HG02642 (cell line): ENCODE results near the gene TMEM229B.

Source experiments
- ATAC-seq: cut with Tn5 transposase; IDR thresholded peaks from one replicate; pipeline ENCODE4 v1.9.1; 2021; ENCODE audit warnings: mild to moderate bottlenecking; ENCODE audit not compliant: unreplicated experiment, poor library complexity

Gene TMEM229B

GRCh38 chr14:67490196-67490595 is 1.7 kb upstream of the TMEM229B start:
- no peak for ATAC-seq

GRCh38 chr14:67487332-67487731 is 1.2 kb downstream of the TMEM229B start:
- no peak for ATAC-seq

GRCh38 chr14:67486890-67487289 is 1.6 kb downstream of the TMEM229B start:
- ATAC-seq = no peak

GRCh38 chr14:67485501-67486095 is 2.9 kb downstream of the TMEM229B start:
- no peak for ATAC-seq

- no peak for ATAC-seq
Measured at GRCh38 chr14:67483579-67484285, 4.8 kb downstream of the TMEM229B start.

GRCh38 chr14:67482231-67483164 is 6.0 kb downstream of the TMEM229B start:
- no peak for ATAC-seq

GRCh38 chr14:67480011-67480410 is 8.5 kb downstream of the TMEM229B start:
- ATAC-seq = no peak

- no peak for ATAC-seq
Measured at GRCh38 chr14:67478800-67479084, 9.8 kb downstream of the TMEM229B start.

GRCh38 chr14:67477926-67478799 is 10.4 kb downstream of the TMEM229B start:
- ATAC-seq = no peak

- ATAC-seq = no peak
Measured at GRCh38 chr14:67474366-67474765, 14.2 kb downstream of the TMEM229B start.

GRCh38 chr14:67473290-67474082 is 15.0 kb downstream of the TMEM229B start:
- ATAC-seq = no peak

GRCh38 chr14:67472726-67473125 is 15.8 kb downstream of the TMEM229B start:
- no peak for ATAC-seq

GRCh38 chr14:67469954-67470353 is 18.6 kb downstream of the TMEM229B start:
- no peak for ATAC-seq

- ATAC-seq = no peak
Measured at GRCh38 chr14:67468378-67468730, 20.2 kb downstream of the TMEM229B start.

GRCh38 chr14:67467134-67467533 is 21.4 kb downstream of the TMEM229B start:
- no peak for ATAC-seq

- ATAC-seq = no peak
Measured at GRCh38 chr14:67464879-67465278, 23.6 kb downstream of the TMEM229B start.

GRCh38 chr14:67464377-67464776 is 24.1 kb downstream of the TMEM229B start:
- no peak for ATAC-seq

- ATAC-seq = no peak
Measured at GRCh38 chr14:67463900-67464299, 24.6 kb downstream of the TMEM229B start.

GRCh38 chr14:67461996-67462395 is 26.5 kb downstream of the TMEM229B start:
- no peak for ATAC-seq
